HG03558 (cell line): ENCODE measurements around the gene BUD31.

Experiments
- ATAC-seq: cut with Tn5 transposase; IDR thresholded peaks from one replicate; pipeline ENCODE4 v1.9.1; 2021; ENCODE audit warnings: moderate number of reproducible peaks; ENCODE audit not compliant: unreplicated experiment; ENCODE audit errors: extremely low read depth

The BUD31 gene

GRCh38 chr7:99457650-99458493 is 49.1 kb downstream of the BUD31 start:
- ATAC-seq: no peak

DNA sequence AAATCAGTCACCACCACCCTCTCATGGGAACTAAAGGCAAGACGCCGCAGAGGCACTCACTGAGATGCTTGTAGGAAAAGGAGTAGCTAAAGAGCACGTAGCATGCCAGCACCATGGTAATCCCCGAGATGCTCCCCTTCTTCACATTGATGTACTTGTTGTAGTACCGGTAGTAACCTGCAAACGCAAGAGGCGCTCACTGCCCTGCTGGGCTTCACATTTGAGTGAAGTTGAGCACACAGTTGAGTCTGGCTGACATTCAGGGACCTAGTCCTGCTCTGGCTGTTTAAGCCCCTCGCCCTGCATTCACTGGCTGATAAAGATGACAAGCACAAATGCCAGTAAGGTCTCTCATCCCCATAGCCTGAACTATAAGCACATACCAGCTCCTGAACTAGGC is 50.3 kb downstream of the BUD31 start:
- ATAC-seq: no peak

DNA sequence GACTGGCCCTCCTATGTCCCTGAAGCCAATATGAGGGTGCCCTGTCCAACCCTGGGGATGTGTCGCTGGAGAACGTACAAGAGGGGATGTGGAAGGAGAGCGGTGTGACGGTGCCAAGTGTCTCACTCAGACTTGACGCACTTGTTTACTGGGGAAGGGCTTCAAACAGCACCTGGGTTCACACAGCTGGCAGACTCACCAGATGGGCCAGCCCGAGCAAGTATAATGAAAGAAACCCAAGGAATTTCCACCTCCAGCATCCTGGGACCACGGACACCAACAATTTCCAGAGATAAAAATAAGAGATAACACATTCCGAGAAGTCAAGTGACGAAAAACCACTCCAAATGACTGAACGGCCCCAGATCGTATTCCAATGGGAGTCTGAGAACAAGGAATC is 51.9 kb downstream of the BUD31 start:
- ATAC-seq: no peak

DNA sequence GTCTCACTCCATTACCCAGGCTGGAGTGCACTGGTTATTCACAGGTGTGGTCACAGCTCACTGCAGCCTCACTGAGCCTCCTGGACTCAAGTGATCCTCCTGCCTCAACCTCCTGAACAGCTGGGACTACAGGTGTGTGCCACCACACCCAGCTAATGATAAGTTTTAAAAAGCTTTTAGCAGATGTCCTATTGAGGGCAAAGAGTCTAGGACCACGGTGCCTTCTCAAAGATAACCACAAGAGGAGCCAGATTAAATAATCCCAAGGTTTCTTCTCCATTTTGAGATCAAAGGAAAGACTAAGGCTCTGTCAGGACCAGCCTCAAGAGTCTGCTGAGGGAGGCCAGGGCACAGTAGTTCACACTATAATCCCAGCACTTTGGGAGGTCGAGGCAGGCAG is 52.5 kb downstream of the BUD31 start:
- ATAC-seq: no peak

- ATAC-seq: no peak
These were observed 56.6 kb downstream of the BUD31 start for GRCh38 chr7:99465421-99465768.

- no peak for ATAC-seq
These were observed 59.7 kb downstream of the BUD31 start for GRCh38 chr7:99468336-99468918.
